ENCODE measurements around the gene PTK7. TPM values are rescaled to one million over a fixed set of nuclear protein-coding genes. Genes with fewer than 3 reads are reported as not detected.

PTK7 gene
- total RNA-seq, 1 donor: 44.6 TPM

DNA sequence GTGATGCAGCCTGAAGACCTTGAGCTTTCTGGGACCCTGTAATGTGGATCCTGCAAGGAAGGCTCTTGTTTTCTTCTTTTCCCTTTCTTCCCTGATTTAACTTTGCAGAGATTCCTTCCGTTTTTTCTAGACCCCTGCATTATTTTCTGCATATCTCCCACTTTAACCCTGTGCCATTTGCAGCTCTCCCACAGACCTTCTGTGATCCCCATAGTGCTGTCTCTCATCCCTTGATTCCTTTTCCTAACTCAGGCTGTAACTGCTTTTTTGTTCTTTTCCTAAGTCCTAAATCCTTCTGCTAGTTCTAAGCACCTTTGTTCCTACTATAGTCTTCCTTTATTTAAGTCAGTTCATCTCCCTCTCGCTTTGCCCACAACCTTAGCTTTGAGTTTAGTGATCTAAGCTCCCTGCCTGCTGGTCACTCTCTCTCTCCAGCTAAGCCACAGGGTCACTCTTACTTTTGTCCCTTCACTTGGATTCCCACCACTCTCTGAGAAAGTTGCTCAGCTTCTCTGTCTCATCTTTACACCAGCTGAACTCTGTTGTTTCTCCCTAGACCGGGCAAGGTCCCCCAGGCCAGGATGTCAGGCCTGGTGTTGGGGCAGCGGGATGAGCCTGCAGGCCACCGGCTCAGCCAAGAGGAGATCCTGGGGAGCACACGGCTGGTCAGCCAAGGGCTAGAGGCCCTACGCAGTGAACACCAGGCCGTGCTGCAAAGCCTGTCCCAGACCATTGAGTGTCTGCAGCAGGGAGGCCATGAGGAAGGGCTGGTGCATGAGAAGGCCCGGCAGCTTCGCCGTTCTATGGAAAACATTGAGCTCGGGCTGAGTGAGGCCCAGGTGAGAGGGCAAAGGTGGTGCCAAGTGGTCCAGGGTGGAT is 15.1 kb upstream of the PTK7 start:
- TF ChIP-seq, protein P1, sequence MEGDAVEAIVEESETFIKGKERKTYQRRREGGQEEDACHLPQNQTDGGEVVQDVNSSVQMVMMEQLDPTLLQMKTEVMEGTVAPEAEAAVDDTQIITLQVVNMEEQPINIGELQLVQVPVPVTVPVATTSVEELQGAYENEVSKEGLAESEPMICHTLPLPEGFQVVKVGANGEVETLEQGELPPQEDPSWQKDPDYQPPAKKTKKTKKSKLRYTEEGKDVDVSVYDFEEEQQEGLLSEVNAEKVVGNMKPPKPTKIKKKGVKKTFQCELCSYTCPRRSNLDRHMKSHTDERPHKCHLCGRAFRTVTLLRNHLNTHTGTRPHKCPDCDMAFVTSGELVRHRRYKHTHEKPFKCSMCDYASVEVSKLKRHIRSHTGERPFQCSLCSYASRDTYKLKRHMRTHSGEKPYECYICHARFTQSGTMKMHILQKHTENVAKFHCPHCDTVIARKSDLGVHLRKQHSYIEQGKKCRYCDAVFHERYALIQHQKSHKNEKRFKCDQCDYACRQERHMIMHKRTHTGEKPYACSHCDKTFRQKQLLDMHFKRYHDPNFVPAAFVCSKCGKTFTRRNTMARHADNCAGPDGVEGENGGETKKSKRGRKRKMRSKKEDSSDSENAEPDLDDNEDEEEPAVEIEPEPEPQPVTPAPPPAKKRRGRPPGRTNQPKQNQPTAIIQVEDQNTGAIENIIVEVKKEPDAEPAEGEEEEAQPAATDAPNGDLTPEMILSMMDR (IDR thresholded peaks at IDR 0.05; ENCODE audit: insufficient read depth, low read length): no peak
- DNase-seq (ENCODE audit: low read depth): no peak
- H3K4me3 ChIP-seq (ENCODE audit: low read depth, low read length): peak overlapping the region; percentile 83

DNA sequence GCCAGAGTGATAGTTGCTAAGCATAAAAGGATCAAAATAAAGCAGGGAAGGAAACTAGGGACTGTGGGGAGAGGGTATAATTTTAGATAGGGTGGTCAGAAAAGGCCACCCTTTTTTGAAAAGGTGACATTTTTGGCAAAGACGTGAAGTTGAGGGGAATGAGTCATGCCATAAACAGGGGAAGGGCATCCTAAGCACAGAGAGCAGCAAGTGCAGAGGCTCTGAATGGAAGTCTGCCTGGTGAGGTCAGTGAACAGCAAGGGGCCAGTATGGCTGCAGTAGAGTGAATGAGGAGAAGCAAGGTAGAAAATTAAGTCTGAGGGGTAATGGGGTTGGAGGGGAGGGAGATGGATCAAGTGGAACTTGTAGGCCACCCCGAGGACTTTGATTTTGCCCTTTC is 14.3 kb upstream of the PTK7 start:
- no peak for DNase-seq (ENCODE audit: low read depth)
- no peak overlapping the region for H3K4me3 ChIP-seq (ENCODE audit: low read depth, low read length)

DNA sequence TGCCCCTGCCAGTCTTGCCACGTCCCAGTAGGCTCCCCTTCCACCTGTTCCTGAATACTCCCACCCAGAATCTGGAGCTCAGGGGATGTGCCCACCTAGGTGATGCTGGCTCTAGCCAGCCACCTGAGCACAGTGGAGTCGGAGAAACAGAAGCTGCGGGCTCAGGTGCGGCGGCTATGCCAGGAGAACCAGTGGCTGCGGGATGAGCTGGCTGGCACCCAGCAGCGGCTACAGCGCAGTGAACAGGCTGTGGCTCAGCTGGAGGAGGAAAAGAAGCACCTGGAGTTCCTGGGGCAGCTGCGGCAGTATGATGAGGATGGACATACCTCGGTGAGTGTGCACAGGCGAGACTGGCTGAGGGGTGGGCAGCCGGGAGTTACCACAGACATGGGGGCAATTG is 13.3 kb upstream of the PTK7 start:
- no peak overlapping the region for H3K4me3 ChIP-seq (ENCODE audit: low read depth, low read length)
- DNase-seq (ENCODE audit: low read depth): no peak
- TF ChIP-seq, protein P1 (IDR thresholded peaks at IDR 0.05; ENCODE audit: insufficient read depth, low read length): no peak

More for the DNA sequence above, 14.3 kb upstream of the PTK7 start:
- TF ChIP-seq, protein P1 (IDR thresholded peaks at IDR 0.05; ENCODE audit: insufficient read depth, low read length): no peak

DNA sequence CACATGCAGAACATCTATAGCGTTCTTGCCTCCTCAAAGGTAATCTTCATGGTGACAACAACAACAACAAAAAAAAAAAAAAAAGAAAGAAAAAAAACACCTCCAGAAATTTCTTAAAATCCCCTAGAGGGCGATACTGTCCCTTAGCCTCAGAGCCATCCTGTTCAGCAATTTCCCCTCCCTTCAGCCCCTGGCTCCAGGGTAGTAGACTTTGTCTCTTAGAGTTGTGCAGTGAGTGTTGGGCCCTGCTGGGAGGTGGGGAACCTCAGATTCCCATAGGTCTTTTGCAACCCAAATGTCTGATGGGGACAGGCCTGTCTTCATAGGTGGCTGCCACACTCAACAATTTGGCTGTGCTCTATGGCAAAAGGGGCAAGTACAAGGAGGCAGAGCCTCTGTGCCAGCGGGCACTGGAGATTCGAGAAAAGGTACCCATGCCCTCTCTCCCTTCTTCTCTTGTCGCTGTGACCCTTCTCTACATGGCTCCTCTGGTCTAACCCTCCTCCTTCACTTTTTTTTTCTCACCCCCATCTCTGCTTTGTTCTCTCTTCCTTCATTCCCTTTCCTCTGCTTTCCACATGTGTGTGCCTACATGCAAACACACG is 6.0 kb upstream of the PTK7 start:
- no peak overlapping the region for H3K4me3 ChIP-seq (ENCODE audit: low read depth, low read length)
- TF ChIP-seq, protein P1 (IDR thresholded peaks at IDR 0.05; ENCODE audit: insufficient read depth, low read length): peak; percentile 65
- peak; percentile 84 for DNase-seq (ENCODE audit: low read depth)

DNA sequence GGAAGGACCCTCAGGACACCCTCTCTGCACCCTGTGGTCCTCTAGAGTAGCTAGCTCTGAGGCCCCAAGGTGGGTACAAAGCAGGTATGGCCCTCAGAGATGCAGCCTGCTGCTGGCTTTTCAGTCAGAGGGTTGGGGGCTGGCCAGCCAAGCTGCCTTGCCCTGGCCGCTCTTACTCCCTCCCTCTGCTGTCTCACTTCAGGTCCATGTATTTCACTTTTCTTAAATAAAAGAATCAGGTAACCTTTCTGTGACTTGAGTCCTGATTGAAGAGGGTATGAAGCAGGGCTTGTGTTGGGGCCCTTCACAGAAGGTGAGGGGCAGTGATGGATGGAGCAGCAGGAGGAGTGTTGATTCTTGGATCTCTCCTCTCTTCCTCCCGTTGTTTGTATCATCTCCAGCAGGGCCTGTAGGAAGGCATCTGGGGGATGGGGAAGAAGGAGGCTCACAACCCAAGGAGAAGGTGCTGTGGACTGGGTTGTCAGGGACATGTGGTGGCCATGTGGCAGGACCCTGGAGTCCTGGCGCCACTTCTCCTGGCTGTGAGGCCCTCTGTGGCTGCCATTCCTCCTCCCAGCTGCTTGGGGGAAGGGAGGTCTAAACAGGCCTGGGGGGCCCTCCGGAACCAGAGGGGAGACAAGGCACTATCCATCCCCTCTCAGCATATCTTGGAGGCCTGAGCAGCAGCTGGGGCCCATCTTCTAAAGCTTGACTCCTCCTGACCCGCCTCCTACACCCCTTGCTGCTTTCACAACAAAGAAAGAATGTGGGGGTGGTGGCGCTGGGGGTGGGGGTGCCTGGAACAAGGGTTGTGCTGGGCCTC is 1.1 kb upstream of the PTK7 start:
- TF ChIP-seq, protein P1 (IDR thresholded peaks at IDR 0.05; ENCODE audit: insufficient read depth, low read length): no peak
- H3K4me3 ChIP-seq (ENCODE audit: low read depth, low read length): peak overlapping the region; percentile 67
- peak; percentile 70 for DNase-seq (ENCODE audit: low read depth)

DNA sequence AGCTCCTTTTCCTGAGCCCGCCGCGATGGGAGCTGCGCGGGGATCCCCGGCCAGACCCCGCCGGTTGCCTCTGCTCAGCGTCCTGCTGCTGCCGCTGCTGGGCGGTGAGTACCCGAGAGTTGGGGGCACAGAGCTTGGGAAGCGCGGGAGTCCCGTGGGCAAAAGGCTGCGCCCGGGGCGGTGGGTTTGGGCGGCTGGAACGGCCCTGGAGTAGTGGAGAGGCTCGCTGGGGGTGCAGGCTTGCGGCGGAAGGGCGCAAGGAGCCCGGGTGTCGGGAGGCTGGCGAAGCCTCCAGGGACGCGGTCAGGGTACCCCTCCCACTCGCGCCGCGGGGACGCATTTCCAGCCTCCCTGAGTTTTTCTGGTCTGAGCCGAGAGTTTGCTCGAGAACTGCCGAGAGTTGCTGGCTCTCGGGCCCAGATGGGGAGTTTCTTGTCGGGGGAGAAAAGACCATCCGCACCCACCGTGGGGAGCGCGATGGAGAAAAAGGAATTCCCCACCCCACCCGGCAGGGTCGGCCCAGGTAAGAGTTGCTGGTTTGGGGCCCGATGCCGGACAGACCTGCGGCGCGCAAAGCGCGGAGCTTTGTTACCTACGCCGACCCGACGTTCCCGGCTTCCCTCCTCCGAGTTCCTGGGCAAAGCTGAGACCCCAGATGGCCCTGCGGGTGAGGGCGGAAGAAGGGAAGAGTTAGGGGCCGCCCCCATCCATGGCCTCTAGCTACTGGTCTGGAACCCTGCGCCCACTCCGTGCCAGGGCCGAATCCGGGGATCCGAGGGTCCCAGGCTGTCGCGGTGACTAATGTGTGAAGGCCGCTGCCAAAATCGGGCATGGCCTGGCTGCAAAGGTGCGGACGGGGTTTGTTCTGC is 584 bp downstream of the PTK7 start:
- H3K4me3 ChIP-seq (ENCODE audit: low read depth, low read length): peak overlapping the region; percentile 81
- DNase-seq (ENCODE audit: low read depth): peak; percentile 35
- TF ChIP-seq, protein P1 (IDR thresholded peaks at IDR 0.05; ENCODE audit: insufficient read depth, low read length): no peak
